ENCODE data around the gene SUPT3H.
"Not testable (repeated sequence)": the region's sequence is repeated elsewhere in the genome, so short reads cannot be mapped to it uniquely, and the experiment has no call there.

The SUPT3H gene

GRCh38 chr6:45045253-45045601 lies 332.5 kb downstream of the SUPT3H start:
- no peak for DNase-seq

- DNase-seq: no peak
Observed at GRCh38 chr6:45044510-45045252, 333.1 kb downstream of the SUPT3H start.

GRCh38 chr6:45044086-45044485 lies 333.6 kb downstream of the SUPT3H start:
- DNase-seq: no peak

- DNase-seq: not testable (repeated sequence)
Observed at GRCh38 chr6:45042673-45043072, 335.1 kb downstream of the SUPT3H start.

- DNase-seq: no peak
Observed at GRCh38 chr6:45038226-45038625, 339.5 kb downstream of the SUPT3H start.

GRCh38 chr6:45036103-45036502 lies 341.6 kb downstream of the SUPT3H start:
- DNase-seq: no peak

- no peak for DNase-seq
Observed at GRCh38 chr6:45032426-45032825, 345.3 kb downstream of the SUPT3H start.

GRCh38 chr6:45031601-45032000 lies 346.1 kb downstream of the SUPT3H start:
- no peak for DNase-seq

- DNase-seq: no peak
Observed at GRCh38 chr6:45027126-45027525, 350.6 kb downstream of the SUPT3H start.

GRCh38 chr6:45026003-45026516 lies 351.7 kb downstream of the SUPT3H start:
- DNase-seq: no peak

GRCh38 chr6:45024610-45025009 lies 353.1 kb downstream of the SUPT3H start:
- DNase-seq: no peak

- DNase-seq: no peak
Observed at GRCh38 chr6:45021676-45022075, 356.1 kb downstream of the SUPT3H start.

- DNase-seq: no peak
Observed at GRCh38 chr6:45012687-45013086, 365.0 kb downstream of the SUPT3H start.

GRCh38 chr6:45009576-45009975 lies 368.2 kb downstream of the SUPT3H start:
- no peak for DNase-seq

GRCh38 chr6:45006893-45007292 lies 370.8 kb downstream of the SUPT3H start:
- DNase-seq: no peak

- DNase-seq: no peak
Observed at GRCh38 chr6:45003961-45004360, 373.8 kb downstream of the SUPT3H start.

GRCh38 chr6:45003387-45003786 lies 374.3 kb downstream of the SUPT3H start:
- DNase-seq: no peak

- DNase-seq: no peak
Observed at GRCh38 chr6:45002390-45003105, 375.2 kb downstream of the SUPT3H start.

GRCh38 chr6:45001663-45002062 lies 376.1 kb downstream of the SUPT3H start:
- DNase-seq: no peak

- no peak for DNase-seq
Observed at GRCh38 chr6:45000833-45001232, 376.9 kb downstream of the SUPT3H start.

GRCh38 chr6:44999066-44999465 lies 378.7 kb downstream of the SUPT3H start:
- no peak for DNase-seq

- no peak for DNase-seq
Observed at GRCh38 chr6:44995486-44996132, 382.1 kb downstream of the SUPT3H start.

- DNase-seq: no peak
Observed at GRCh38 chr6:44989391-44989790, 388.3 kb downstream of the SUPT3H start.

- no peak for DNase-seq
Observed at GRCh38 chr6:44985006-44985405, 392.7 kb downstream of the SUPT3H start.

Measured in right hindlimb (tissue), 1 donor.